Keratinocyte (primary cell): ENCODE measurements around the gene LMO7. TPM values are rescaled to one million over a fixed set of nuclear protein-coding genes. Genes with fewer than 3 reads are reported as not detected.

Source experiments
- DNase-seq: peaks from one replicate; pipeline ENCODE4 v3.0.0-alpha.2; 2011; ENCODE audit warnings: low read depth, missing footprints, low spot score
- FAIRE-seq: peaks from 2 replicates; lab custom pipeline; 2011; peaks lifted over from hg19 to GRCh38; lab: Jason Lieb, UNC
- H2AFZ ChIP-seq: 2 replicates; pipeline ENCODE4 v1.6.0; 2012; ENCODE audit warnings: low read length, control low read depth, inconsistent platforms; ENCODE audit not compliant: control insufficient read depth
- H3K27ac ChIP-seq: 2 replicates; pipeline ENCODE4 v1.5.1; 2011; ENCODE audit warnings: low read length; ENCODE audit not compliant: control insufficient read depth, insufficient read depth
- H3K27me3 ChIP-seq: 3 replicates; pipeline ENCODE4 v1.6.0; 2011; ENCODE audit warnings: low read length; ENCODE audit not compliant: control insufficient read depth, insufficient read depth; ENCODE audit errors: extremely low read depth
- H3K36me3 ChIP-seq, 2 experiments: 2 replicates in 1 of 2; 3 replicates in 1 of 2; pipeline ENCODE4 v1.5.1; 2011; ENCODE audit warnings: low read length in 2 of 2, mild to moderate bottlenecking in 1 of 2; ENCODE audit not compliant: control insufficient read depth in 2 of 2, insufficient read depth in 2 of 2; ENCODE audit errors: extremely low read depth in 1 of 2
- H3K4me1 ChIP-seq: 3 replicates; pipeline ENCODE4 v1.5.1; 2011; ENCODE audit warnings: low read length; ENCODE audit not compliant: control insufficient read depth, insufficient read depth; ENCODE audit errors: extremely low read depth
- H3K4me2 ChIP-seq: 3 replicates; pipeline ENCODE4 v1.6.0; 2011; ENCODE audit warnings: low read depth, low read length; ENCODE audit not compliant: control insufficient read depth, insufficient read depth; ENCODE audit errors: extremely low read depth
- H3K4me3 ChIP-seq, 3 experiments: fragments of 200-600 bp in 1 of 3; sonication (generic) in 1 of 3; 2 replicates in 2 of 3; 3 replicates in 1 of 3; pipeline ENCODE4 v1.5.1; 2011 to 2016; ENCODE audit warnings: low read length in 3 of 3, mild to moderate bottlenecking in 3 of 3, control low read depth in 2 of 3, inconsistent platforms in 1 of 3, low read depth in 1 of 3, mixed read lengths in 1 of 3, mixed run types in 1 of 3, moderate library complexity in 1 of 3; ENCODE audit not compliant: control insufficient read depth in 2 of 3, insufficient read depth in 2 of 3; ENCODE audit errors: extremely low read depth in 1 of 3
- H3K79me2 ChIP-seq: 2 replicates; pipeline ENCODE4 v1.6.0; 2012; ENCODE audit warnings: low read length; ENCODE audit not compliant: control insufficient read depth, insufficient read depth
- H3K9ac ChIP-seq: 3 replicates; pipeline ENCODE4 v1.6.0; 2011; ENCODE audit warnings: low read length; ENCODE audit not compliant: control insufficient read depth, insufficient read depth; ENCODE audit errors: extremely low read depth
- H3K9me1 ChIP-seq: 3 replicates; pipeline ENCODE4 v1.6.0; 2011; ENCODE audit warnings: low read length; ENCODE audit not compliant: control insufficient read depth, insufficient read depth; ENCODE audit errors: extremely low read depth
- H3K9me3 ChIP-seq: 2 replicates; pipeline ENCODE4 v1.5.1; 2012; ENCODE audit warnings: low read depth, low read length; ENCODE audit not compliant: control insufficient read depth
- H4K20me1 ChIP-seq: 3 replicates; pipeline ENCODE4 v1.6.0; 2011; ENCODE audit warnings: low read length; ENCODE audit not compliant: control insufficient read depth, insufficient read depth; ENCODE audit errors: extremely low read depth
- CTCF ChIP-seq, 3 experiments: IDR thresholded peaks in 1 of 3; conservative IDR thresholded peaks in 1 of 3; optimal IDR thresholded peaks in 1 of 3; 2 replicates in 2 of 3; 3 replicates in 1 of 3; pipeline versions ENCODE3 to v1.5.1; 2011; ENCODE audit warnings: low read length in 3 of 3, mild to moderate bottlenecking in 3 of 3, moderate library complexity in 2 of 3, control low read depth in 1 of 3, inconsistent platforms in 1 of 3; ENCODE audit not compliant: insufficient read depth in 2 of 3; ENCODE audit errors: extremely low read depth in 1 of 3
- EZH2 ChIP-seq: IDR thresholded peaks from one replicate; pipeline ENCODE4 v1.6.1; 2012; ENCODE audit warnings: inconsistent platforms, mild to moderate bottlenecking, low read length, moderate library complexity
- dilution Hi-C: fragments of 300-500 bp; cut with MboI; formaldehyde crosslinking; loops from one replicate; pipeline ENCODE4 v1.7.0; 2020; ENCODE audit warnings: low sequenced_read_pairs; ENCODE audit not compliant: extremely low pct_ligation_motif_present
- polyA plus RNA-seq, 5 experiments: library from polyadenylated mRNA; depleted of rRNA in 3 of 5; stranded (reverse) in 3 of 5; stranded (forward) in 1 of 5; unstranded in 1 of 5; fragments of >200 nt; gene quantifications; 1 replicate in 1 of 5; 2 replicates in 3 of 5; 3 replicates in 1 of 5; pipeline versions ENCODE4 v1.2.1 to v1.2.3, GENCODE V29; 2011 to 2012; ENCODE audit warnings: missing spikeins in 2 of 5, low read depth in 1 of 5, low replicate concordance in 1 of 5

The LMO7 gene
- polyA plus RNA-seq, 1 donor (not counting 4 experiments of a cell fraction or from before 2014, with no cell fraction given): 8.9 TPM

- no peak overlapping the region for H3K9ac ChIP-seq
- FAIRE-seq (no peak), DNase-seq (no peak)
- H3K9me1 ChIP-seq: no peaks in the 10 kb centered on the region
- no peaks in the 10 kb centered on the region for H3K36me3 ChIP-seq
- H3K27me3 ChIP-seq: no peaks in the 10 kb centered on the region
- no peak overlapping the region for H3K4me3 ChIP-seq
- no peaks in the 10 kb centered on the region for H3K9me3 ChIP-seq
- H3K79me2 ChIP-seq: no peaks in the 10 kb centered on the region
- TF ChIP-seq EZH2: no peak
- no peak for TF ChIP-seq CTCF (optimal IDR thresholded peaks at IDR 0.05 in 1 of 3, IDR thresholded peaks at IDR 0.05 in 1 of 3, conservative IDR thresholded peaks at IDR 0.05 in 1 of 3; ENCODE audit: extremely low read depth in 1 of 3, insufficient read depth in 2 of 3, low read length in 3 of 3)
- dilution Hi-C loops: no loop called here
- no peaks in the 10 kb centered on the region for H3K4me1 ChIP-seq
- no peak overlapping the region for H3K4me2 ChIP-seq
- H2AFZ ChIP-seq: no peak overlapping the region
- H3K27ac ChIP-seq: no peak overlapping the region
- no peaks in the 10 kb centered on the region for H4K20me1 ChIP-seq
Observed at GRCh38 chr13:75901501-75901900, 265.4 kb downstream of the LMO7 start.

DNA sequence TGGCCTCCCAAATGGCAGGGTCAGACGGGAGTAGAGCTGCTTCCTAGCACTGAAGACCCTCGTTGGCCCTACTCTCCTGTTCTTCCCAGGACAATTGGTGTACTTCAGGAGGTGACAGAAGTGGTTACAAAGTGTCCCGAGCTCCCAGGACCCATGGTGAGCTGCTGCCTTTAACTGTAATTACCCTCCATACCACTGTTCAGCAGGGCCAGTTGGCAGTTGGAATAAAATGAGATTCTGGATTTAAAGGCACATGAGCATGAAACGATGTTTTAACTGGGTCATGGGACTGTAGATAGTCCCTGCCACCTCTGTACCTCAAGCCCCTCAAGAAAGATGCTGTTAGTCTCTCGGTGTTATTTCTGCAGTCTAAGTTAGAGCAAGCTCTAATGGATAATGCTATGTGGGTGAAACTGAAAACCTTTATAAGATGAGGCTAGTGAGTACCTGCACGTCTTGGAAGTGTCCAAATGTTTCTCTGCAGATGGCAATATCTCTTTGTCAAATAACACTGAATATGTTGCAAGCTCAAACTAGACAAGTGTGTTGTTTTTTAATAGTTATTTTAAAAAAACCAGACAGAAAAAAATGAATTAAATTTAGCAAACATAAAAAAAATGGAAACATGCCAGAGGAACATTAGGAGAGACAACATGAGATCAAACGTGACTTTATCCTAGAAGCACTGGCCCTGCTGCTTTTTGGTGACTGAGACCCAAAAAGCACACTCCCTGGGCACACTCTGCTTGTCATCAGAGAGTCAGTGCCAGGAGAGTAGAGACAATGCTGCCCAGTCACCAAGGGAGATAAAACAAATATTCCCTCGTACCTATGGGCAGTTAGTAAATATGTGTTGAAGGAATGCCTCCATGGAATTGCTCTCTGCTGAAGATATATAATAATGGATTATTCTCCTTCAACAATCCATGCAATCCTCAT is 266.3 kb downstream of the LMO7 start:
- Histone ChIP-seq H3K9me3 (no peaks in the 10 kb centered on the region), H3K4me3 (no peak overlapping the region), H3K27ac (no peak overlapping the region), H3K9ac (no peak overlapping the region), H3K9me1 (no peaks in the 10 kb centered on the region), H3K79me2 (no peaks in the 10 kb centered on the region), H3K36me3 (no peaks in the 10 kb centered on the region), H2AFZ (no peak overlapping the region), H3K4me1 (no peaks in the 10 kb centered on the region), H3K27me3 (no peaks in the 10 kb centered on the region), H4K20me1 (no peaks in the 10 kb centered on the region), H3K4me2 (no peak overlapping the region)
- dilution Hi-C loops: no loop called here
- FAIRE-seq: no peak
- no peak for DNase-seq
- no peak for TF ChIP-seq CTCF (optimal IDR thresholded peaks at IDR 0.05 in 1 of 3, IDR thresholded peaks at IDR 0.05 in 1 of 3, conservative IDR thresholded peaks at IDR 0.05 in 1 of 3; ENCODE audit: extremely low read depth in 1 of 3, insufficient read depth in 2 of 3, low read length in 3 of 3)
- TF ChIP-seq EZH2: no peak
